GM18909 (cell line): ENCODE results near the gene SLC6A8.
"Not testable (repeated sequence)": the region's sequence is repeated elsewhere in the genome, so short reads cannot be mapped to it uniquely, and the experiment has no call there.

Experiments used
- ATAC-seq: cut with Tn5 transposase; IDR thresholded peaks from one replicate; pipeline ENCODE4 v1.9.1; 2021; ENCODE audit warnings: mild to moderate bottlenecking; ENCODE audit not compliant: unreplicated experiment, poor library complexity

SLC6A8 gene

GRCh38 chrX:153670748-153671588 is 16.8 kb upstream of the SLC6A8 start:
- no peak for ATAC-seq

DNA sequence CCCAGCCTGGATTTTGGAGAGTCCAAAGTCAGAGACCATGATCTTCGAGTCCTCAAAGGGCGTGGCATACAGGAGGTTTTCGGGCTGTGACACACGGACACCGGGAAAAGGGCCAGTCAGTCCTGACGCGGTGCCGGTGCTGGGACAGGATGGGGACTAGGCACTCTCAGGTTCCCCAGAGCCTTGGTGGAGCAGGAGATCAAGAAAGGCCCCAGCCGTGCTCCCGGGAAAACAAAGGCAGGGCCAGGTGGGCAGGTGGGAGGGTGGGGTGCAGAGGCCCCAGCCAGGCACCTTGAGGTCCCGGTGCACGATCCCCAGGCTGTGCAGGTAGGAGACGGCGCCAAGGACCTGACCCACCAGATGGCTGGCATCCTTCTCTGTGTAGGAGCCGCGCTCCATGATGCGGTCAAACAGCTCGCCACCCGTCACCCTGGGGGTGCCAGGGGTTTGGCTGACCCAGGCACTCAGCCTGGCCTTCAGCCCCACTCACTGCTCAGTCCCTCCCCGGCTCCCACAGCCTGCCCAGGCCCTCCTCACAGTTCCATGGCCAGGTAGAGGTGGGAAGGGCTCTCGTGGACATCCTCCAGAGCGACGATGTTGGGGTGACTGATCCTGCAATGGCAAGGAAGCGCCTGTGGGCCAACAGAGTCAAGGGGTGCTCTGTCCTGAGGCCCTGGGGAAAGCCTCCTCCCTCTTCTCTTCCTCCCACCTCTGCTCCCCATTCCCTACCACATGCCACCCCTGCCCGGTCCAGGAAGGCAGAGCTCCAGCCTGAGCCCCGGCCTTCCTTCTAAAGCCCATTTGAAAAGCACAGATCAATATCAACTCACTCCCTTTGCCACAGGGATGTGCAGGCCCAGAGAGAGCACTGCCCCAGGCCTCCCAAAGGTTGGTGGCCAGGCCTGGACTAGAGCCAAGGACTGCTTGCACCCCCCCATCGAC is 15.9 kb upstream of the SLC6A8 start:
- no peak for ATAC-seq

DNA sequence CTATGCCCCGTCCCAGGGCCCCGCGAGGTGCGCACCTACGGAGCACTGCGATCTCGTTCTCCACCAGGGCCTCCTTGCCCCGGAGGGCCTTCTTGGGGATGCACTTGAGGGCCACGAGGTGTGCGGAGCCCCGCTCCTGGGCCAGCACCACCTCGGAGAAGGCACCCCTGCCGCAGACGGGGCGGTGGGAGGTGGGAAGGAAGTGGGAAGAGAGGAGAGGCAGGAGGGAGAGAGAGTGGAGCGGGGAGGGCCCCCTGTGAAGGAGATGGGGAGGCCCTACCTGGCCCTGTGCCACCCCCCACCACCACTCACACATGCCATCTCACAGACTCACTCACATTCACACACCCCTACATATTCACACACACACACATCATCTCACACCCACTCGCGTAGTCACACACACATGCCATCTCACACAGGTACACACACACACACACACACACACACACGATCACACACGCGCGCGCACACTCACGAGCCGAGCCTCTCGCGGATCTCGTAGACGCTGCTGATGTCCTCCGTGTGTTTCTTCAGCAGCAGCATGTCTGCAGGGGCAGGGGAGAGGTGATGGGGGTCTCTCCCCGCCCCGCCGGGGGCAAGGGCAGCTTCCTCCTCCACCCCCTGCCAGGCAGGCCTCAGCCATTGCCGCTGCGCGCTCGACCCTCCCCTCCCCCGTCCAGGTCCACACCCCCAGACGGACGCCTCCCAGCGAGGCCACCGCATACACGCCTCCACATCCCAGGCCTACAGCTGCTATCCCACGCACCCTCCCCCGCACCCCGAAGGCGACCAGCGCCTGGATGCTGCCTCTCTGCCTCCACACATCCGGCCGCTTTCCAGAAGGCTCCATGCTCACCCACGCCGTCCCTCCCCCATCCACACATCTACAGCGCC is 14.9 kb upstream of the SLC6A8 start:
- no peak for ATAC-seq

GRCh38 chrX:153673428-153674218 is 14.1 kb upstream of the SLC6A8 start, which contains the start of gene PNCK:
PNCK (minus strand) TSS chrX:153673813; CDS start chrX:153673076, 737 bp downstream.
- no peak for ATAC-seq

DNA sequence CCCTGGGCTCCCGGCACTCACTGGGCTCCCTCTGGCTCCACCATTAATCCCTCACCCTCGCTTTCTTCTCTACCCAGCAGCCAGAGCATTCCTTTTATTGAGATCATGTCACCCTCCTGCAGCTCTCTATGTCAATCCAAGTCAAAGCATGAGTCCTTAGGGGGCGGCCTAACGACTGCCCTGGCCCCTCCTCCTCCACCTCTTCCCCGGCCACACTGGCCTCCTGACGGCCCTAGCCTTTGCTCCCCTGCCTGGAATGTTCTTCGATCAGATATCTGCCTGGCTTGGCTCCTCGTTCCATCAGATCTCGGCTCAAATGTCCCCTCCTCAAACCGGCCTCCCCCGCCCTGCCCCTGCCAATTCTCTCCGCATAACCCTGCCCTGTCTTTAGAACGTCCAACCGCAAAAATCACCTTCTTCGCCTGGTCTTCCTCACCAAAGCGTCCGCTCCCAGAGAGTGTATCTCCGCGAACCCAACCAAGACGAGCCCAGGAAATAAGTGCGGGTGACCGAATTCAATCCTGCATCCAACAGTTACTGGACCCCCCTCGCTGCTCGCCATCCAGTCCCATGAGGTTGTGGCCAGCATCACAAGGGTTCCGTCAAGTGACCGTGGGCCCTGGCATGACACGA is 13.4 kb upstream of the SLC6A8 start:
- no peak for ATAC-seq

- no peak for ATAC-seq
Measured at GRCh38 chrX:153681175-153681574, 6.6 kb upstream of the SLC6A8 start.

DNA sequence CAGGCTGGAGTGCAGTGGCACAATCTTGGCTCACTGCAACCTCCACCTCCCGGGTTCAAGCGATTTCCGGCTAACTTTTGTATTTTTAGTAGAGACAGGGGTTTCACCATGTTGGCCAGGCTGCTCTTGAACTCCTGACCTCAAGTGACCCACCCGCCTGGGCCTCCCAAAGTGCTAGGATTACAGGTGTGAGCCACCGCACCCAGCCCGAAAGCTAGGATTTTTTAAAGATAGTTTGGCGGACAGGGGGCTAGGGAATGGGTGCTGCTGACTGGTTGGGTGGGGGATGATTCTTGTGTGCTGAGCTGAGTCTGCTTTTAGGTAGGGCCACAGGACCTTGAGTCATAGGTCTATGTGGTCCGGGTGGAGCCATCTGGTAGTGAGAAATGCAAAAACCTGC is 4.2 kb upstream of the SLC6A8 start:
- ATAC-seq = not testable (repeated sequence)

DNA sequence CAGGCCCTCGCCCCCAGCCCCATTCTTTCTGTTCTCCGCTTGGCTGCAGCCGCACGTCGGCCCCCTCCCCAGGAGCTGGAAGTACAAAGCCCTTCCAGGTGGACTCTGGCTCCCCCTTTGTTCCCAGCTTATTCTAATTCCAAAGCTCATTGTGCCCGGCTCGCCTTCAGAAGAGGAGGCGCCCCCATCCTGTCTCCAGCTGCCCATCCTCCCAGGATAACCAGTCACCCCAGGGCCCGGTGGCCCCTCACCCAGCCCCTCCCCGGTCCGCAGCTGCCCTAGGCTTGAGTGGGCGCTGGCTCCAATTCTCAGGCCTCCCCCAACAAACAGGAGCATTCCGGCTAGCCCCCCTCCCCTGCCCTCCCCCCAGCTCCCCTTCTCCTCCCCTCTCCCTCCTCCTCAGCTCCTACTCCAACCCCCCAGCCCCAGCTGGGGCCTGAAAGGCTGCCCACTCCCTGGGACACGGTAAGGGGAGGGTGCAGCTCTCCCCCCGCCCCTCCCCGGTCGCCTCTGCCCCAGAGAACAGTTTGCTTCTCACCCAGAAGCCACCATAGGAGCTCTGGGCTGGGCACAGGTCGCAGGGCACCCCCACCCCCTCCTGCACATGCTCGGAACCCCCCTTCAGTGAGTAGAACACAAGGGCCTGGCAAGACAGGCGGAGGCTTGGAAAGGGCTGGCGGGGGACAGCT is 3.1 kb upstream of the SLC6A8 start:
- no peak for ATAC-seq

GRCh38 chrX:153685156-153685536 is 2.6 kb upstream of the SLC6A8 start:
- ATAC-seq = no peak

DNA sequence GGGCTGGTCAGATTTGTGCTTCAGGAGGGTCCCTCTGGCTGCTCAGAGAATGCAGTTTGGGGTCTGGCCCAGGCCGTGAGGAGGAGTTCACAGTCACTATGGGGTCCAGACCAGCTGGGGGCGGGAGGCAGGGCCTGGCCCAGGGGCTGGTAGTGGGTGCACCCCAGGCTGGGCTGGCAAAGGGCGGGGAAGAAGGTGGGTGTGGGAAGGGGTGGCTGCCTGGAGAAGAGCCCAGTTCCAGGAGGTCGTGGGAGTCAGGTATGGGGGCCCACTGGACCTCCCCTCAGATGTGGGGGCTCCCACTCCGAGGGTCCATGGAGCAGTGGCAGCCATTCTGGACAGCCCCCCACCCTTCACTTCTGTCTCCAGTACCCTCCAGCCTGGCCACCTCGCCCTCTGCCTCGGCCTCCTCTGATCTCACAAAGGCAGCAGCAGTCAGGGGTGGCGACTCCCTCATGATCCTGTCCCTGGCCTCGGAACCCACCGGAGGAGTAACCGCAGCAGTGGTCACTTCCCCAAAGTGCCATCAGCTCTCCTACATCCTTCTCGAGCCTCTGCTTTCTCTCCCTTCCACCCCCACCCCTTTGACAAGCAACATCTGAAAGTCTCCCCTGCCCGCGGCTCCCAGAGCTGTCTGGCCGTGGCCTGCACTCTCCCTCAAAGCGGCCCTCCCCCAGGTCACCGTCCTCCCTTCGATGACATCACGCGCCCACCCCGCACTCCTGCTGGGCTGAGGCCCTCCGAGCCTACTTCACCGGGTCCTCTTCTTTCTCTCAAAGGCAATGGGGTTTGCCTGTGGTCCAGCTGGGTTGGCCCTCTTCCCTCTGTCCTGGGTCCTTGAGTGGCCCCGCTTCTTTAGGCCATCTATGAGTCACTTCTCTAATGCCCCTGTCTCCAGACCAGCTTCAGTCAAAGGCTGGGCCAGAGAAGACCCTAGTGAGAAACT is 1.7 kb upstream of the SLC6A8 start:
- ATAC-seq = no peak

DNA sequence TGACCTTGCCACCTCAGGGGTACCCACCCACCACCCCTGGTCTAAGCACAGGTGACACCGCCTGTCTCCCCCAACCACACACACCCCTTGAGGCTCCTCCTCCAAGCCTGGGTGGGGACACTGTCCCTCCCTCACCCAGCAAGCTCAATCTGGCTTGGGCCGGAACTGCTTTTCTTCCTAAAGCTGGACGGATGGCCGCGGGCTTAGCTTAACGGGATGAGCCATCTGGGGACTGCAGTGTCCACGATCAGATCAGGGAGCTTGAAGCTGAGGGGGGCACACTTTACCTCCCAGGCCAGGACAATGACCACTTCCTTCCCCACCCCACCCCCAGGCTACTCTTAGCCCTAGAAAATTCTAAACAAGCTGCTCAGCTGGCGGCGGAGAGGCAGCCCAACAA is 1.0 kb upstream of the SLC6A8 start:
- no peak for ATAC-seq

GRCh38 chrX:153688071-153688470 is 345 bp downstream of the SLC6A8 start:
- ATAC-seq = no peak

- ATAC-seq = no peak
Measured at GRCh38 chrX:153688506-153688905, 780 bp downstream of the SLC6A8 start.

DNA sequence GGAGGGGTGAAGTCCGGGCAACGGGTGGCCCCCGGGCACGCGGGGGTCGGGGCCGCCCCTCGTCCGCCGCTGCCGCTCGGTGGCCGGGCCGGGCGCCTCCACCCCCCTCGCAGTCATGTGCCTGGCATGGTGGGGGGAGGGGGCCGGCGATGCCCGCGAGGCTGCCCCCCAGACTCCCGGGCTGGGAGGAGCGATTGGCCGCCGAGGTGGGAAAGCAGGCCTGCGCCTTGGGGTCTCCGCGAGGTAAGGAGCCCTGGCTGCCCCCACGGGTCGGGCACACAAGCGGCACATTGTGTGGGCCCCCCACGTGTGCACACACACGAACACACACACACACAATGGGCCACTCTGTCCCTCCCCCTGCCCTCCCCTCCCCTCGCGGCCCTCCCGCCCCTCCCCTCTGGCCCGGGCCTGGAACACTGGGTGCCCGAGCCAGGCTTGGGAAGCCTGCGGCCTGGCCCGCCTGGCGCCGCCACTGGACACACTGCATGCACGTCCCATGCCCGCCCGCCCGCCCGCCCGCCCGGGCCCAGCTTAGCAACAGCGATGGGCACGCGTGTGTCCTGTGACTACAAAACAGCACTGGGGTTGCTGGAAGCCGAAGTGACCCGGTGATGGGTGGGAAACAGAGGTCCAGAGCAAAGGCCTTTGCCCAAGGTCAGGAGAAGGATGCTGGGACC is 1.3 kb downstream of the SLC6A8 start:
- no peak for ATAC-seq

DNA sequence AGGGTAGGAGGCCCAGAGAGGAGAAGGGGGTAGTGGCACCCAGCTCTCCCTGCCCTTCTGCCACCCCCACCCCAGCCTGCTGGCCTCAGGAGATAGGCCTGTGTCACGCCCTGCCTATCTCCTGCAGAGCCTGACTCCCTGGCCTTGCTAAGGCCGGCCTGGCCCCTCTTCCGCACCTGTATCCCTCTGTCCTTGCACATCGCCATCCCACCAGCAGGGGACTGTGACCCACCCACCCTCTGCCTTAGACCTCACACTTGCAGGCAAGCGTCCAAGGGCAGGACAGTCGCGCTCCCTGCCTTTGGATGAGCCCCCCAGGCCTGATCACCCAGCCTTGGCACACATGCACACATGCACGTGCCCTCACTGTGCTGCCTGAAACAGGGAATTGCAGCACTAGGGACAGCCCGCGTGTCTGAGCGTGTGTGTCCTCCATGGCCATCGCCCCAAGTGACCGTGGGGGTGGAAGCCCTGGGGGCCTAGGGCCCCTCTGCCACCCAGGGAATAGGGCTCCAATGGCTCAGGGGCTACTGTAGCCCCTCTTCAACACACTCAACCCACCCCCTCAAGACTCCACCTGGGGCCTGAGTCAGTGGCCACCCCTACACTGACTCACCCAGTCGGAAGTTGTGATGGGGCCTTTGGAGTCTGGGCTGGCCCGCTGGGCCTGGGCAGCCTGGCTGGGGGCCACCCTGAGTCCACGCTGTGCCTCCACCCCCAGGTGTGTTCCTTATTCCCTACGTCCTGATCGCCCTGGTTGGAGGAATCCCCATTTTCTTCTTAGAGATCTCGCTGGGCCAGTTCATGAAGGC is 2.1 kb downstream of the SLC6A8 start:
- no peak for ATAC-seq

DNA sequence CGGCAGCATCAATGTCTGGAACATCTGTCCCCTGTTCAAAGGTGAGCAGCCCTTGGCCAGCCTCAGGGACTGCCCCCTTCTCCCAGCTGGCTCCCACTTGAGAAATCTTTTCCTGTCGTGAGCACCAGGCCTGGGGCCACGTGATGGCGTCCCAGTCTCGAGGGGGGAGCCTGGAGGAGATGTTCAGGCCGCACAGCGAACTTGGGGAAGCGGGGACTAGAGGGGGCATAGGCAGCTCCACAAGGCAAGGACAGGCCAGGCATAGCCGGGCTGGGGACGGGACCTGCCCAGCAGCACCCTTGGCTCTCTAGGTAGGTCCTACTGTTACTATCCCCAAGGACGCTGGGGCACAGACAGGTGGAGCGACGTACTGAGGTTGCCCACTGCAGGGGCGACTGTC is 2.7 kb downstream of the SLC6A8 start:
- no peak for ATAC-seq
